ENCODE measurements around the gene ULK1.

Gene ULK1

DNA sequence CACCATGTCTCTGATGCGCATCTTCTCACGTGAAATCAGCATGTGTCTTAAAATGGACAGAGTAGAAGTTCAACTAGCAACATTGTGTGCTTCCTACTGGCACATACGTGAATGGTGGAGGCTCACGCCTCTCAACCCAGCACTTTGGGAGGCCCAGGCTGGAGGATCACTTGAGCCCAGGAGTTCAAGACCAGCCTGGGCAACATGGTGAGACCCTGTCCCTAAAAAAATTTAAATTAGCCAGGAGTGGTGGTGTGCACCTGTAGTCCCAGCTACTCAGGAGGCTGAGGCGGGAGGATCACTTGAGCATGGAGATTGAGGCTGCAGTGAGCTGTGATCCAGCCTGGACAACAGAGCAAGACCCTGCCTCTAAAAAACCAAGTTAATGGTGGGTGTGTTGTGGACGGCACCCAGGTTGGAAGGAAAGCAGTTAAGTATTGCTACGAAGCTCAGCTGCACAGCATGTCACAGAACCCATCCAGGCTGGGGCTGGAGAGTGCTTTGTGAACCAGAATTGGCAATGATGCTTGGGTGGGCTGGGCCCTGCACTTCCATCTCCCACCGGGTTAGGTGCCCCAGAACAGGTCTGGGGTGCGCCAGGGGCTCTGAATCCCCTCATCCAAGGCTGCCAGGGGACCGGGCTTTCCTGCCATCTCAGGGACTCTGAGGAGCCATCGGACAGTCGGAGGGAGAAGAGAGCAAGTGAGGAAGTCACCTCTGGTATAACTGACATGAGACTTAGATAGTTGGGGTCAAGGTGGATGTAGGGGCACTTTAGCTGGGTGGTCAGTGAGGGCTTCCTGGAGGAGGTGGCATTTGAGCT lies 33.0 kb upstream of the ULK1 start:
- Histone ChIP-seq H3K4me1 (peaks cover 15% of the 10 kb centered on the region), H3K9ac (no peak overlapping the region), H3K36me3 (no peaks in the 10 kb centered on the region), H3K27me3 (no peaks in the 10 kb centered on the region), H3K4me3 (no peak overlapping the region), H3K4me2 (0 out of 2 replicates have a peak overlapping the region, but pooled peaks have one; percentile 39), H3K9me3 (no peaks in the 10 kb centered on the region), H4K20me1 (no peaks in the 10 kb centered on the region), H3K27ac (no peak overlapping the region)
- no peak for TF ChIP-seq Cebpa-rat (IDR thresholded peaks at IDR 0.05)

DNA sequence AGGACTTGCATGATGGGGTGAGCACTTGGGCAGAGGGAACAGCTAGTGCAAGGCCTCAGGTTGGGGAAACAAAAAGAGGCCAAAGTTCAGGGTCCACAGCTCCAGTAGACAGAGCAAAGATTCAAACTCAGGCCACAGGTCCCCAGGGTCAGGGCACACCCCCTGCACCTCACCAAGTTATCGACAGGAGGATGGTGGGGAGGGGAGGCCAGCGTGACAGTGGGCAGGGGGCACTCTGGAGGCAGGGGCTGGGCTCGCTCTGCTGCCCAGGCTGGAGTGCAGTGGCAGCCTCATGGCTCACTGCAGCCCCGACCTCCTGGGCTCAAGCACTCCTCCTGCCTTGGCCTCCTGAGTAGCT lies 32.4 kb upstream of the ULK1 start:
- TF ChIP-seq Cebpa-rat (IDR thresholded peaks at IDR 0.05): no peak
- Histone ChIP-seq H3K9me3 (no peaks in the 10 kb centered on the region), H3K27ac (no peak overlapping the region), H3K36me3 (no peaks in the 10 kb centered on the region), H4K20me1 (no peaks in the 10 kb centered on the region), H3K27me3 (no peaks in the 10 kb centered on the region), H3K9ac (no peak overlapping the region), H3K4me3 (no peak overlapping the region), H3K4me2 (no peak overlapping the region), H3K4me1 (peaks cover 9% of the 10 kb centered on the region)

DNA sequence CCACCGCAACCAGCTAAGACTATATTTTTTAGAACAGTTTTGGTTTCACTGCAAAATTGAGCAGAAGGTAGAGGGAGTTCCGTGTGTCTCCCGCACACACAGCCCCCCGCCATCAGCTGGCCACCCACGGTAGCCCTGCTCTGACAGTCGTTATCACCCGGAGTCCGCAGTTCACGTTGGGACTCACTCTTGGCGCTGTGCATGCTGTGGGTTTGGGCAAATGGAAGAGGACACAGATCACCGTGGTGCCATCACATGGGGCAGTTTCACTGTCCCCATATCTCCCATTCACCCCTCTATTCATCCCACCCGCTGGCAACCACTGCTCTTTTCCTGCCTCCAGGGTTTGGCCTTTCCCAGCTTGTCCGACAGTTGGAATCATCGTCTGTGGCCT lies 31.8 kb upstream of the ULK1 start:
- Histone ChIP-seq H3K9ac (no peak overlapping the region), H3K27me3 (no peaks in the 10 kb centered on the region), H4K20me1 (no peaks in the 10 kb centered on the region), H3K4me3 (no peak overlapping the region), H3K27ac (no peak overlapping the region), H3K9me3 (no peaks in the 10 kb centered on the region), H3K36me3 (no peaks in the 10 kb centered on the region), H3K4me1 (peaks cover 9% of the 10 kb centered on the region), H3K4me2 (no peak overlapping the region)
- no peak for TF ChIP-seq Cebpa-rat (IDR thresholded peaks at IDR 0.05)

DNA sequence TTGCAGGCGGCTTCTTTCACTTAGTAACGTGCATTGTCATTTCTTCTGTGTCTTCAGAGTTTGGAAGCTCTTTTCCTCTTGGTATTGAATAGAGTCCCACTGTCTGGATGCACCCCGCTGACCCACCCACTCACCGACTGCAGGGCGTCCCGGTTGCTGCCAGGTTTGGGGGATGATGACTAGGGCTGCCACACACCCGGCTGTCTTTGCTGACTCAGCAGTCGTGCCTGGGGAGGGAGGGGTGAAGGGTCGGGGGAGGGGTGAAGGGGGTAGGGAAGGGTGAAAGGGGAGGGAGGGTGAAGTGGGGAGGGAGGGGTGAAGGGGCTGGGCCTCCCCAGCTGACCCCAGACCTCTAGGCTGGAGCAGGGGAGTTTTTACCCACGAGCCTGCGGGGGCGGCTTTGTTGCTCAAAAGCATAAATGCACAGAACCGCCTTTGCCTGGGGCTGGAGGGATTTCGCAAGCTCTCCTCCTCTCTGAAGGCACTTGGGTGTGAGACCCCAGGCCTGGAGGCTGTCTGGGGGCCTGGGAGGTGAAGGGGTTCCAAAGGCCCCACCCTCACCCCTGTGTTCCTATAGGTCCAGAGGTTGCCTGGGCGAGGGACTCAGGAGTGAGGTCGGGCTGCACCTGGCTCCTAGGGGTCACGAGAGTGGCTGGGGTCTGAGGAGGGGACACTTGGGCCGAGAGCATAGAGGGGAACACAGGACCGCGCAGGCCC lies 31.3 kb upstream of the ULK1 start:
- H3K27me3 ChIP-seq: no peaks in the 10 kb centered on the region
- no peak overlapping the region for H3K9ac ChIP-seq
- H3K27ac ChIP-seq: no peak overlapping the region
- H3K4me3 ChIP-seq: no peak overlapping the region
- no peaks in the 10 kb centered on the region for H3K36me3 ChIP-seq
- peaks cover 9% of the 10 kb centered on the region for H3K4me1 ChIP-seq
- H3K4me2 ChIP-seq: no peak overlapping the region
- no peaks in the 10 kb centered on the region for H4K20me1 ChIP-seq
- H3K9me3 ChIP-seq: no peaks in the 10 kb centered on the region
- no peak for TF ChIP-seq Cebpa-rat (IDR thresholded peaks at IDR 0.05)

DNA sequence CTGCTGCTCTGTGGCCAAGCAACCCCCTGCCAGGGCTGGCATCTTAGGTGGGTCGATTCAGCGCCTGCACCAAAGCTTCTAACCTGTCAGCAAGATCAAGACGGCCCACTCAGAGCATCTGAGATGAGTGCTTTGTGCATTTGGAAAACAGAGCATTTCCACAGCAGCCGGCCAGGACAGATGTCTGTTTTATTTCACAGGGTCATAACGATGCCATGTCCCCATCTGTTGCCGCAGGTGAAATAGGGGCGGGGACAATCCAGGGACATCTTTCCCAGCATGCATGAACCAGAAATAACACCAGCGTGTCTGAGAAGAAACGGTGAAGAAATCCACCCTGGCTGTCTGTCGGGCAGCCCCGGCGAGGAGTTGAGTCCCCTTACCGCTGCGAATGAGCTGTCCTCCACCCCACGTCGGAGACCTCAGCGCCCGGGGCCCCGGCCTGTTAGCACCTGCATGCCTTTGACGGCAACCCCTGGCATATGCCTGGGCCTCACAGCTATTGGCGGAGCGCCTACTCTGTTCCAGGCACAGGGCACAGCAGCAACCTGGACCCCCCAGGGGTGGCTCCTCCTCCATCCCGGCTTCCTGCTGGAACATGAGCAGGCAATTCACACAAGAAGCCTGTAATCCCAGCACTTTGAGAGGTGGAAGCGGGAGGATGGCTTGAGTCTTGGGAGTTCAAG lies 30.6 kb upstream of the ULK1 start:
- Histone ChIP-seq H3K36me3 (no peaks in the 10 kb centered on the region), H3K27ac (no peak overlapping the region), H3K9ac (no peak overlapping the region), H3K4me1 (peaks cover 9% of the 10 kb centered on the region), H4K20me1 (no peaks in the 10 kb centered on the region), H3K9me3 (no peaks in the 10 kb centered on the region), H3K4me2 (no peak overlapping the region), H3K4me3 (no peak overlapping the region), H3K27me3 (no peaks in the 10 kb centered on the region)
- no peak for TF ChIP-seq Cebpa-rat (IDR thresholded peaks at IDR 0.05)

DNA sequence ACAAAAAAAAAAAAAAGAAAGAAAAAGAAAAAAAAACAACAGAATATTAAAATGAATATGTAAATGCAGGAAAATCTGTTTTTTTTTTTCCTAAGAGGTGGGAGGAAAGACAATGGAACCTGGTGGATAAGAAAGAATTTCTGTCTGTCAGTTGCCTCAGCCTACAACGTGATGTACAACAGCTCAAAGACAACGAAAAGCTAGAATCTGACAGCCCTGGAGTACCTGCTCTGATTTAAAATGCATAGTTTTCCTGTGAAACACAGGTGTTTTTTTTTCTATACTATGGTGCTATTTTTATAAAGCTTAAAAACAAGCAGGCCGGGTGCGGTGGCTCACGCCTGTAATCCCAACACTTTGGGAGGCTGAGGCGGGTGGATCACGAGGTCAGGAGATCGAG lies 30.0 kb upstream of the ULK1 start:
- H3K27ac ChIP-seq: no peak overlapping the region
- H3K36me3 ChIP-seq: no peaks in the 10 kb centered on the region
- no peak for TF ChIP-seq Cebpa-rat (IDR thresholded peaks at IDR 0.05)
- H4K20me1 ChIP-seq: no peaks in the 10 kb centered on the region
- H3K4me3 ChIP-seq: no peak overlapping the region
- H3K4me1 ChIP-seq: peaks cover 9% of the 10 kb centered on the region
- no peaks in the 10 kb centered on the region for H3K27me3 ChIP-seq
- no peak overlapping the region for H3K4me2 ChIP-seq
- no peak overlapping the region for H3K9ac ChIP-seq
- no peaks in the 10 kb centered on the region for H3K9me3 ChIP-seq

DNA sequence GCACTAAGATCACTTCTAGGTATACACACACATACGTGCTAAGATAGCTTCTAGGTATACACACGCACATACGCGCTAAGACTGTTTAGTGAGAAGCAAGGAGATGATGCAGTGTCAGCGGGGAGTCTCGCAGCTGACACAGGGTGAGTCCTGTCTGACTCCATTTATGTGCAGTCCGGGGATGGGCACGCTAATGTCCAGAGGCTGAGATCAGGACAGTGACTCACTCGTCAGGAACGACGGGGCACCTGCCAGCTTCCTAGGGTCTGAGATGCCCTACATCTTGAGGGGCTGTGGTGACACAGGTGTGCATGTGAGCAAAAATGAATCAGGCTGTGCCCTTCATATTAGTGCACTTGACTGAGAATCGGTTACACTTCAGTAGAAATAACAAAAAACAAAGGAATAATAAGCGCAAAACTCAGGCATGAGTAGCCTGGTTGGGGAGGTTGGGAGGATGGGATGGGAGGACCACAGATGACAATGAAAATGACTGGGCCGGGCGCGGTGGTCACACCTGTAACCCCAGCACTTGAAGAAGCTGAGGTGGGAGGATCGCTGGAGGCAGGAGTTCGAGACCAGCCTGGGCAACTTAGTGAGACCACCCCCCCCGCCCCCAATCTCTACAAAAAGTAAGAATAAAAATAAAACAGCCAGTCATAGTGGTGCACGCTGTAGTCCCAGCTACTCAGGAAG lies 29.1 kb upstream of the ULK1 start:
- H3K27ac ChIP-seq: no peak overlapping the region
- H3K4me3 ChIP-seq: no peak overlapping the region
- no peak overlapping the region for H3K4me2 ChIP-seq
- H3K9ac ChIP-seq: no peak overlapping the region
- H3K9me3 ChIP-seq: no peaks in the 10 kb centered on the region
- H3K27me3 ChIP-seq: no peaks in the 10 kb centered on the region
- H3K36me3 ChIP-seq: no peaks in the 10 kb centered on the region
- no peaks in the 10 kb centered on the region for H4K20me1 ChIP-seq
- TF ChIP-seq Cebpa-rat (IDR thresholded peaks at IDR 0.05): no peak
- H3K4me1 ChIP-seq: peaks cover 7% of the 10 kb centered on the region

DNA sequence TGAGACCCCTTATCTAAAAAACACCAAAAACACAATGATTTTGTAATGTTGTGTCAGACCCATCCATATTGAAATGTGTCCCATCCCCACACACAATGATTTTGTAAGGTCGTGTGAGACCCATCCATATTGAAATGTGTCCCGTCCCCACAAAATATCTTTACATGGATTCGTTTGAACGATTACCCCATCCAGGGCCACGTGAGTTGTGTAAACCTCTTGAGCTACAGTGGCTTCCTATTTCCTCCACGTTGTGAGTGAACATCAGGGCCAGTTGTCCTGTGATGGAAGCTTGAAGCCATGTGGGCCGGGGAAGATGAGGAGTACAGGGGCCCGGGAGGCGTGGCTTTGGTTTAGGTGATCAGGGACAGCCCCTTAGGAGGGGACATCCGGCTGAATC lies 27.0 kb upstream of the ULK1 start:
- H4K20me1 ChIP-seq: no peaks in the 10 kb centered on the region
- H3K9me3 ChIP-seq: peaks cover 6% of the 10 kb centered on the region
- no peaks in the 10 kb centered on the region for H3K36me3 ChIP-seq
- no peaks in the 10 kb centered on the region for H3K27me3 ChIP-seq
- no peaks in the 10 kb centered on the region for H3K4me1 ChIP-seq
- no peak overlapping the region for H3K27ac ChIP-seq
- H3K4me2 ChIP-seq: no peak overlapping the region
- no peak overlapping the region for H3K9ac ChIP-seq
- H3K4me3 ChIP-seq: no peak overlapping the region
- TF ChIP-seq Cebpa-rat (IDR thresholded peaks at IDR 0.05): no peak

DNA sequence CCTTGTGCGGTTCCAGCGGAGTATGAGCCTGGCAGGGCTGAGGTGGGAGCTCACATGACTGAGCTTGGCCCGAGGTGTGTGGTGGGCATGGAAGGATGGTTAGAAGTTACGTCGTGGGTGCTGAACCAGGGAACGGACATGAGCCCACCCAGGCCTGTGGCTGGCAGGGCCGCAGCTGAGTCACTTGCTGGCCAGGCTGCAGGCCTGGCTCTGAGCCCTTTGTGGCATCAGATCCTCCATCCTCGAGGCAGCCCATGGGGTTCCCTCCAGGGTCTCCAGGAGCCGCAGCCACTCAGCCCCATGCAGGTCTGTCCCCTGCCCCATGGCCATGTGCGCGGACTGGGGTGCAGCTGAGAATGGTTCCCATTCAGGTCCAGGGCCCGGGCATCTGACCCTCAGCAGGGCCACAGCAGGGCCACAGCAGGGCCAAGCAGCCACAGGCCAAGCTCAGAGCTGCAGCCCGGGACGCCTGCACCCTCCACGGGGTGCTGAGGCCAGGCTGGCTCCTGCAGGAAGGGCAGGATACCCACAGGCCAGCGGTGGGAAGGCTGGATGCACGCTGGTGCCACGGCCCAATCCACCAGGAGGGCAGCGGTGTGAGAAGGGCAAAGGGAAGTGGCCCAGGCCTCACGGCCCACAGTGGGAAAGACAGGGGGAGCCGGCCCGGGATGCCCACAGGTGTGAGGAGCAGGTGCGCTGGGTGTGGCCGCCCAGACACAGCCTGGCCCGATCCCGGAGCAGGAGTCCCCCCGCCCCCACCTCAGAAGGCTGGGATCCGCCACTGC lies 26.3 kb upstream of the ULK1 start:
- no peak overlapping the region for H3K9ac ChIP-seq
- no peaks in the 10 kb centered on the region for H4K20me1 ChIP-seq
- H3K36me3 ChIP-seq: no peaks in the 10 kb centered on the region
- H3K4me2 ChIP-seq: no peak overlapping the region
- H3K27me3 ChIP-seq: no peaks in the 10 kb centered on the region
- H3K9me3 ChIP-seq: peaks cover 11% of the 10 kb centered on the region
- no peak overlapping the region for H3K27ac ChIP-seq
- H3K4me1 ChIP-seq: no peaks in the 10 kb centered on the region
- no peak overlapping the region for H3K4me3 ChIP-seq
- no peak for TF ChIP-seq Cebpa-rat (IDR thresholded peaks at IDR 0.05)

Data from BLaER1 (cell line).